WERI-Rb-1 (cell line): ENCODE data around the gene DCC.

ENCODE experiments used
- DNase-seq: peaks from one replicate; pipeline ENCODE4 v3.0.0-alpha.2; 2020
- H3K27ac ChIP-seq: fragments of 250-450 bp; sonication (Bioruptor Pico); 2 replicates; pipeline ENCODE4 v1.5.1; 2020; ENCODE audit warnings: mild to moderate bottlenecking, moderate library complexity
- H3K27me3 ChIP-seq: fragments of 250-450 bp; sonication (Bioruptor Pico); 2 replicates; pipeline ENCODE4 v1.5.1; 2021; ENCODE audit warnings: mild to moderate bottlenecking, low read depth, moderate library complexity; ENCODE audit not compliant: insufficient read depth, severe bottlenecking
- H3K36me3 ChIP-seq: fragments of 250-450 bp; sonication (Bioruptor Pico); 2 replicates; pipeline ENCODE4 v1.5.1; 2020; ENCODE audit warnings: mild to moderate bottlenecking, moderate library complexity
- H3K4me3 ChIP-seq: 2 replicates; pipeline ENCODE4 v1.5.1; 2011; ENCODE audit warnings: low read depth, mild to moderate bottlenecking, control low read depth, low read length
- H3K9me3 ChIP-seq: fragments of 250-450 bp; sonication (Bioruptor Pico); 2 replicates; pipeline ENCODE4 v1.5.1; 2021; ENCODE audit warnings: mild to moderate bottlenecking, moderate library complexity; ENCODE audit not compliant: severe bottlenecking
- TF ChIP-seq, protein P1 (sequence below): IDR thresholded peaks from 2 replicates; pipeline ENCODE4 v1.5.1; 2011; ENCODE audit warnings: low read depth, mild to moderate bottlenecking, control low read depth, inconsistent platforms, low read length

Gene DCC

GRCh38 chr18:52995875-52996274 is 655.9 kb downstream of the DCC start:
- DNase-seq = no peak
- TF ChIP-seq, protein P1, sequence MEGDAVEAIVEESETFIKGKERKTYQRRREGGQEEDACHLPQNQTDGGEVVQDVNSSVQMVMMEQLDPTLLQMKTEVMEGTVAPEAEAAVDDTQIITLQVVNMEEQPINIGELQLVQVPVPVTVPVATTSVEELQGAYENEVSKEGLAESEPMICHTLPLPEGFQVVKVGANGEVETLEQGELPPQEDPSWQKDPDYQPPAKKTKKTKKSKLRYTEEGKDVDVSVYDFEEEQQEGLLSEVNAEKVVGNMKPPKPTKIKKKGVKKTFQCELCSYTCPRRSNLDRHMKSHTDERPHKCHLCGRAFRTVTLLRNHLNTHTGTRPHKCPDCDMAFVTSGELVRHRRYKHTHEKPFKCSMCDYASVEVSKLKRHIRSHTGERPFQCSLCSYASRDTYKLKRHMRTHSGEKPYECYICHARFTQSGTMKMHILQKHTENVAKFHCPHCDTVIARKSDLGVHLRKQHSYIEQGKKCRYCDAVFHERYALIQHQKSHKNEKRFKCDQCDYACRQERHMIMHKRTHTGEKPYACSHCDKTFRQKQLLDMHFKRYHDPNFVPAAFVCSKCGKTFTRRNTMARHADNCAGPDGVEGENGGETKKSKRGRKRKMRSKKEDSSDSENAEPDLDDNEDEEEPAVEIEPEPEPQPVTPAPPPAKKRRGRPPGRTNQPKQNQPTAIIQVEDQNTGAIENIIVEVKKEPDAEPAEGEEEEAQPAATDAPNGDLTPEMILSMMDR = no peak
- no peaks in the 10 kb centered on the region for H3K36me3 ChIP-seq
- no peaks in the 10 kb centered on the region for H3K9me3 ChIP-seq
- no peak overlapping the region for H3K27ac ChIP-seq
- H3K27me3 ChIP-seq = no peaks in the 10 kb centered on the region
- no peak overlapping the region for H3K4me3 ChIP-seq

DNA sequence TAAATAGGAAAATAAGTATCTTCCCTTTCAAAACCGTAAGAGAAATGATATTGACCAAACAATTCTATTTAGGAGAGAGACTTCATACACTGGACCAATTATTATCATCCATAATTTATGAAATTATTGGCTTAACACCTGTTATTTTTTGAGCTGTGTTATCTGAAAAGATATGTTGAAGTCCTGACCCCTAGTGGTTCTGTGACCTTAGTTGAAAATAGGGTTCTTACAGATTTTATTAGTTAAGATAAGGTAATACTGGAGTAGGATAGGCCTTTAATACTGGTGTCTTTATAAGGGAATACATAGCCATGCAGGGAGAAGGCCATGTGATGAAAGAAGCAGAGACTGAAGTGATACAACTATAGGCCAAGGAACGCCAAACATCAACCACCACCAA is 659.6 kb downstream of the DCC start:
- no peak for DNase-seq
- H3K27me3 ChIP-seq = no peaks in the 10 kb centered on the region
- H3K36me3 ChIP-seq = no peaks in the 10 kb centered on the region
- H3K9me3 ChIP-seq = no peaks in the 10 kb centered on the region
- H3K4me3 ChIP-seq = no peak overlapping the region
- no peak overlapping the region for H3K27ac ChIP-seq
- TF ChIP-seq, protein P1 = no peak

DNA sequence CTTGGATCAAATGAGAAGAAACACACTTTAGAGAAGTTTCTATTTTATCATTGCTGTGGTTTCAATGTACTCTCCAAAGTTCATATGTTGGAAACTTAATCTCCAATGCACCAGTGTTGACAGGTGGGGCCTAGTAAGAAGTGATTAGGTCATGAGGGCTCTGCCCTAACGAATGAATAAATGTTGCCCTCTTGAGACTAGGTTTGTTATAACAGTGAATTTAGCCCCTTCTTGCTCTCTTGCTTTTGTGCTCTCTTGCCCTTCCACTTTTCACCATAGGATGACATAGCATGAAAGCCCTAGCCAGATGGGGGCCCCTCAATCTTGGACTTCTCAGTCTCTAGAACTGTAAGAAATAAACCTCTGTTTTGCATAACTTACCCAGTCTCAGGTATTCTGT is 664.8 kb downstream of the DCC start:
- H3K4me3 ChIP-seq = no peak overlapping the region
- TF ChIP-seq, protein P1 = 0 out of 2 replicates have a peak, but pooled peaks have one; percentile 32

DNA sequence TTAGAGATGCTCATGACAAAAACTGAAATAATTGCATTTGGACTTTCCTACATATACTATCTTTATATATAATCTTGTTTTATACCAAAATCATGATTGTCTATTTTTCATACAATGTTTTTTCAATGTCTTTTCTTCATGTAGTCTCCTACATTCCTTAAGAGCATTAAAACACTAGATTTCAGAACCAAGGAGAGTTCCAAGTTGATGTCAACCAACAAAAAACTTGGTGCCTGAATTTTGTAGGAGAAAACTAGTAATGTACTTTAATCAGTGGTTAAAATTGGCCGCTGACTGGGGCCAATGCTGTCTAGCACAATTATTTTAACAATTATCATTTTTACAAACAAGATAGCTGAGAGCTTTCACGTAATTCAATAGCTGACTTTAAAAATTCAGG is 678.8 kb downstream of the DCC start:
- DNase-seq = no peak
- Histone ChIP-seq H3K27ac (no peak overlapping the region), H3K9me3 (no peaks in the 10 kb centered on the region), H3K4me3 (no peak overlapping the region), H3K27me3 (no peaks in the 10 kb centered on the region), H3K36me3 (no peaks in the 10 kb centered on the region)
- TF ChIP-seq, protein P1 = no peak

More for the DNA sequence above, 664.8 kb downstream of the DCC start:
- Histone ChIP-seq H3K27ac (no peak overlapping the region), H3K36me3 (no peaks in the 10 kb centered on the region), H3K9me3 (no peaks in the 10 kb centered on the region), H3K27me3 (no peaks in the 10 kb centered on the region)
- peak; percentile 21 for DNase-seq

- Histone ChIP-seq H3K36me3 (no peaks in the 10 kb centered on the region), H3K4me3 (no peak overlapping the region), H3K27me3 (no peaks in the 10 kb centered on the region), H3K9me3 (no peaks in the 10 kb centered on the region), H3K27ac (no peak overlapping the region)
- TF ChIP-seq, protein P1 = no peak
- no peak for DNase-seq
These were observed 685.2 kb downstream of the DCC start for GRCh38 chr18:53025247-53025646.

GRCh38 chr18:53028565-53028964 is 688.6 kb downstream of the DCC start:
- no peak for DNase-seq
- TF ChIP-seq, protein P1 = no peak
- H3K27me3 ChIP-seq = no peaks in the 10 kb centered on the region
- H3K4me3 ChIP-seq = no peak overlapping the region
- no peaks in the 10 kb centered on the region for H3K36me3 ChIP-seq
- H3K27ac ChIP-seq = no peak overlapping the region
- no peaks in the 10 kb centered on the region for H3K9me3 ChIP-seq
